Measurements from ENCODE around the gene SIPA1. TPM values are rescaled to one million over a fixed set of nuclear protein-coding genes. Genes with fewer than 3 reads are reported as not detected.

SIPA1 gene
- total RNA-seq, 1 experiment from 2014 or later, result 30.0 TPM

- H3K4me1 ChIP-seq (ENCODE audit: insufficient read depth, low read length, poor library complexity, severe bottlenecking), result peaks cover 5% of the 10 kb centered on the region
- ChIA-PET CTCF (no interaction called here), POLR2A (ENCODE audit: low non-redundant PET) (no interaction called here)
- H3K27me3 ChIP-seq (replicated peaks; ENCODE audit: insufficient read depth, low read depth, low read length, poor library complexity), result no peaks in the 10 kb centered on the region
- no peak overlapping the region for H3K4me3 ChIP-seq (ENCODE audit: low read depth, low read length, poor library complexity, severe bottlenecking)
- H3K9me3 ChIP-seq (ENCODE audit: low read depth, low read length, poor library complexity, severe bottlenecking), result no peaks in the 10 kb centered on the region
- no TSS peak for BruUV-seq (replicated peaks)
- intact Hi-C loops (cut with micrococcal nuclease; ENCODE audit: unreplicated experiment), result no loop called here
- no peak for DNase-seq (ENCODE audit: low spot score)
- no peak overlapping the region for H3K27ac ChIP-seq (ENCODE audit: low read depth, low read length, poor library complexity, severe bottlenecking)
- TF ChIP-seq CTCF (conservative IDR thresholded peaks at IDR 0.05; ENCODE audit: low read depth, low read length) (no peak), EZH2 (IDR thresholded peaks at IDR 0.05; ENCODE audit: borderline replicate concordance, low read depth, low read length, poor library complexity, severe bottlenecking) (no peak)
- peaks cover 25% of the 10 kb centered on the region for H3K36me3 ChIP-seq (ENCODE audit: insufficient read depth, low read length, poor library complexity, severe bottlenecking)
Measured at GRCh38 chr11:65599955-65600246, 38.0 kb upstream of the SIPA1 start.

GRCh38 chr11:65604258-65604657 is 33.6 kb upstream of the SIPA1 start:
- no peaks in the 10 kb centered on the region for H3K9me3 ChIP-seq (ENCODE audit: low read depth, low read length, poor library complexity, severe bottlenecking)
- no peak overlapping the region for H3K27ac ChIP-seq (ENCODE audit: low read depth, low read length, poor library complexity, severe bottlenecking)
- H3K4me3 ChIP-seq (ENCODE audit: low read depth, low read length, poor library complexity, severe bottlenecking), result no peak overlapping the region
- CTCF ChIA-PET, result no interaction called here
- no peaks in the 10 kb centered on the region for H3K27me3 ChIP-seq (replicated peaks; ENCODE audit: insufficient read depth, low read depth, low read length, poor library complexity)
- TF ChIP-seq EZH2 (IDR thresholded peaks at IDR 0.05; ENCODE audit: borderline replicate concordance, low read depth, low read length, poor library complexity, severe bottlenecking), result no peak
- no peak for TF ChIP-seq CTCF (conservative IDR thresholded peaks at IDR 0.05; ENCODE audit: low read depth, low read length)
- peaks cover 10% of the 10 kb centered on the region for H3K4me1 ChIP-seq (ENCODE audit: insufficient read depth, low read length, poor library complexity, severe bottlenecking)
- H3K36me3 ChIP-seq (ENCODE audit: insufficient read depth, low read length, poor library complexity, severe bottlenecking), result peaks cover 28% of the 10 kb centered on the region
- POLR2A ChIA-PET (ENCODE audit: low non-redundant PET), result no interaction called here
- no peak for DNase-seq (ENCODE audit: low spot score)
- intact Hi-C loops (cut with micrococcal nuclease; ENCODE audit: unreplicated experiment), result no loop called here
- BruUV-seq (replicated peaks), result no TSS peak

- Histone ChIP-seq H3K4me1 (ENCODE audit: insufficient read depth, low read length, poor library complexity, severe bottlenecking) (peaks cover 14% of the 10 kb centered on the region), H3K27ac (ENCODE audit: low read depth, low read length, poor library complexity, severe bottlenecking) (peak overlapping the region; percentile 57), H3K36me3 (ENCODE audit: insufficient read depth, low read length, poor library complexity, severe bottlenecking) (peaks cover 28% of the 10 kb centered on the region), H3K27me3 (replicated peaks; ENCODE audit: insufficient read depth, low read depth, low read length, poor library complexity) (no peaks in the 10 kb centered on the region), H3K4me3 (ENCODE audit: low read depth, low read length, poor library complexity, severe bottlenecking) (peak overlapping the region; percentile 35), H3K9me3 (ENCODE audit: low read depth, low read length, poor library complexity, severe bottlenecking) (no peaks in the 10 kb centered on the region)
- ChIA-PET POLR2A (ENCODE audit: low non-redundant PET) (interaction anchor here (0.6 kb wide), 1 partner anchor 339 kb away, joined by 3 read pairs; no protein-coding TSS in a partner anchor), CTCF (interaction anchor here (1.0 to 2.5 kb wide), 3 partner anchors 13 to 67 kb away, joined by 3 to 9 read pairs (median 6); partner anchors contain the start of gene ZNRD2)
- intact Hi-C loops (cut with micrococcal nuclease; ENCODE audit: unreplicated experiment), result loop anchor here (5.0 kb wide), 1 partner anchor 35 kb away; the partner anchor contains the start of genes FAM89B and ZNRD2
- BruUV-seq (replicated peaks), result no TSS peak
- TF ChIP-seq CTCF (conservative IDR thresholded peaks at IDR 0.05; ENCODE audit: low read depth, low read length), result no peak
- TF ChIP-seq EZH2 (IDR thresholded peaks at IDR 0.05; ENCODE audit: borderline replicate concordance, low read depth, low read length, poor library complexity, severe bottlenecking), result no peak
- DNase-seq (ENCODE audit: low spot score), result peak; percentile 100
Measured at GRCh38 chr11:65606876-65607613, 30.9 kb upstream of the SIPA1 start.
